Endothelial cell of umbilical vein (primary cell): ENCODE results near the gene CDK6. TPM values are rescaled to one million over a fixed set of nuclear protein-coding genes. Genes with fewer than 3 reads are reported as not detected.

Experiments used
- BruUV-seq: library from RNA; stranded (reverse); fragments of 400-500 nt; replicated peaks from 2 replicates; lab custom pipeline; 2021; lab: Mats Ljungman, UMichigan
- CTCF ChIA-PET: fragments of 300-600, 350-600 bp; sonication (Branson Sonifier 250); formaldehyde crosslinking; loops from one replicate; lab custom pipeline; 2021; ENCODE audit warnings: antibody characterized with exemption, inconsistent platforms; lab: Charles Lee
- POLR2A ChIA-PET: fragments of 300-600, 350-600 bp; sonication (Branson Sonifier 250); formaldehyde crosslinking; loops from one replicate; lab custom pipeline; 2021; ENCODE audit warnings: antibody characterized with exemption, inconsistent platforms; lab: Charles Lee
- DNase-seq: peaks from one replicate; pipeline ENCODE4 v3.0.0-alpha.2; 2011; ENCODE audit warnings: low read depth, low spot score
- FAIRE-seq: peaks from 2 replicates; lab custom pipeline; 2011; peaks lifted over from hg19 to GRCh38; lab: Jason Lieb, UNC
- H2AFZ ChIP-seq: 2 replicates; pipeline ENCODE4 v1.6.0; 2012; ENCODE audit warnings: low read depth, low read length, control low read depth, inconsistent platforms
- H3K27ac ChIP-seq: 2 replicates; pipeline ENCODE4 v1.5.1; 2011; ENCODE audit warnings: low read depth, mild to moderate bottlenecking, control low read depth, low read length, moderate library complexity; ENCODE audit not compliant: insufficient read depth
- H3K27me3 ChIP-seq, 2 experiments: 2 replicates each; pipeline versions ENCODE4 v1.6.0 to v1.6.1; 2011; ENCODE audit warnings: low read length in 2 of 2, mixed read lengths in 1 of 2; ENCODE audit not compliant: control insufficient read depth in 2 of 2, insufficient read depth in 2 of 2
- H3K36me3 ChIP-seq, 2 experiments: 2 replicates in 1 of 2; 3 replicates in 1 of 2; pipeline ENCODE4 v1.5.1; 2011; ENCODE audit warnings: low read length in 2 of 2, mild to moderate bottlenecking in 1 of 2, moderate library complexity in 1 of 2; ENCODE audit not compliant: control insufficient read depth in 2 of 2, insufficient read depth in 2 of 2; ENCODE audit errors: extremely low read depth in 1 of 2
- H3K4me1 ChIP-seq: 3 replicates; pipeline ENCODE4 v1.5.1; 2011; ENCODE audit warnings: mild to moderate bottlenecking, low read length; ENCODE audit not compliant: control insufficient read depth, insufficient read depth; ENCODE audit errors: extremely low read depth
- H3K4me2 ChIP-seq: 2 replicates; pipeline ENCODE4 v1.6.1; 2011; ENCODE audit warnings: low read length, control low read depth, mixed read lengths; ENCODE audit not compliant: insufficient read depth
- H3K4me3 ChIP-seq, 3 experiments: fragments of 200-600 bp in 1 of 3; sonication (generic), shearing (Covaris generic) in 1 of 3; replicated peaks in 1 of 3; 2 replicates each; pipeline ENCODE4 v1.5.1; 2011 to 2016; ENCODE audit warnings: control low read depth in 3 of 3, low read length in 3 of 3, mild to moderate bottlenecking in 2 of 3, inconsistent platforms in 1 of 3, low read depth in 1 of 3, moderate library complexity in 1 of 3; ENCODE audit not compliant: insufficient read depth in 1 of 3
- H3K79me2 ChIP-seq: 2 replicates; pipeline ENCODE4 v1.6.0; 2012; ENCODE audit warnings: low read length, inconsistent platforms; ENCODE audit not compliant: control insufficient read depth, insufficient read depth
- H3K9ac ChIP-seq: replicated peaks from 2 replicates; pipeline ENCODE3; 2011; ENCODE audit warnings: low read length, control low read depth; ENCODE audit not compliant: insufficient read depth; ENCODE audit errors: extremely low read depth
- H3K9me1 ChIP-seq: replicated peaks from 3 replicates; pipeline ENCODE4 v1.6.0; 2011; ENCODE audit warnings: mild to moderate bottlenecking, low read length; ENCODE audit not compliant: control insufficient read depth, insufficient read depth; ENCODE audit errors: extremely low read depth
- H3K9me3 ChIP-seq: replicated peaks from 2 replicates; pipeline ENCODE4 v1.5.1; 2012; ENCODE audit warnings: low read length, inconsistent platforms; ENCODE audit not compliant: control insufficient read depth, insufficient read depth
- H4K20me1 ChIP-seq: replicated peaks from 2 replicates; pipeline ENCODE3; 2011; ENCODE audit warnings: mild to moderate bottlenecking, low read length; ENCODE audit not compliant: control insufficient read depth, insufficient read depth; ENCODE audit errors: extremely low read depth
- CTCF ChIP-seq, 2 donors: IDR thresholded peaks; 1 replicate in 1 of 2; 2 replicates in 1 of 2; pipeline ENCODE4 v1.5.1; 2011; ENCODE audit warnings: low read length in 2 of 2, mild to moderate bottlenecking in 2 of 2, moderate library complexity in 2 of 2, control low read depth in 1 of 2, inconsistent platforms in 1 of 2, low read depth in 1 of 2; ENCODE audit not compliant: insufficient read depth in 1 of 2; ENCODE audit errors: extremely low read depth in 1 of 2
- EZH2 ChIP-seq: IDR thresholded peaks from 2 replicates; pipeline ENCODE4 v1.6.1; 2012; ENCODE audit warnings: borderline replicate concordance, low read depth, mild to moderate bottlenecking, moderate library complexity, low read length, inconsistent platforms; ENCODE audit not compliant: severe bottlenecking
- FOS ChIP-seq: IDR thresholded peaks from 2 replicates; pipeline ENCODE4 v1.6.1; 2011; ENCODE audit warnings: mild to moderate bottlenecking, low read length, moderate library complexity, borderline replicate concordance; ENCODE audit not compliant: insufficient read depth
- GATA2 ChIP-seq: IDR thresholded peaks from 2 replicates; pipeline ENCODE4 v1.7.0; 2011; ENCODE audit warnings: low read depth, mild to moderate bottlenecking, moderate library complexity, mixed read lengths, low read length; ENCODE audit not compliant: insufficient read length, insufficient read depth
- JUN ChIP-seq: IDR thresholded peaks from 2 replicates; pipeline ENCODE4 v1.6.1; 2011; ENCODE audit warnings: borderline replicate concordance, low read depth; ENCODE audit not compliant: insufficient read length, insufficient read depth
- MAX ChIP-seq: IDR thresholded peaks from 2 replicates; pipeline ENCODE4 v1.6.1; 2011; ENCODE audit not compliant: insufficient read depth, insufficient read length
- MYC ChIP-seq: IDR thresholded peaks from one replicate; pipeline ENCODE4 v1.6.1; 2011; ENCODE audit warnings: mild to moderate bottlenecking, low read depth, low read length
- POLR2A ChIP-seq: IDR thresholded peaks from 2 replicates; pipeline ENCODE4 v1.6.1; 2012; ENCODE audit warnings: low read depth, mild to moderate bottlenecking, control low read depth, low read length
- POLR2AphosphoS5 ChIP-seq: IDR thresholded peaks from 2 replicates; pipeline ENCODE4 v1.6.1; 2012; ENCODE audit warnings: low read depth, mild to moderate bottlenecking, control low read depth, low read length, moderate library complexity; ENCODE audit not compliant: insufficient read depth
- dilution Hi-C: fragments of 300-500 bp; cut with MboI; formaldehyde crosslinking; loops from one replicate; pipeline ENCODE4 v1.15.0; 2019; ENCODE audit warnings: low sequenced_read_pairs; ENCODE audit not compliant: extremely low pct_ligation_motif_present
- intact Hi-C: fragments of 100-400 bp; cut with micrococcal nuclease; formaldehyde crosslinking; loops from one replicate; pipeline ENCODE4 v1.10.0; 2022
- polyA plus RNA-seq, 4 experiments: library from polyadenylated mRNA; depleted of rRNA in 3 of 4; stranded (reverse) in 3 of 4; unstranded in 1 of 4; fragments of >200 nt; gene quantifications; 2 replicates each; pipeline versions ENCODE4 v1.2.1 to v1.2.3, GENCODE V29; 2011 to 2012; ENCODE audit warnings: missing spikeins in 1 of 4
- total RNA-seq: library from RNA; stranded (reverse); gene quantifications from 2 replicates; pipeline ENCODE4 v1.2.3, GENCODE V29; 2021

CDK6 gene
- total and polyA plus RNA-seq, 2 donors (not counting 3 experiments of a cell fraction or from before 2014, with no cell fraction given) = 6.0 to 28.2 TPM

- H3K4me3 ChIP-seq = peak overlapping the region; percentile 68 to 80 (median 71)
- intact Hi-C loops (loop anchor here (1.0 to 5.0 kb wide), 3 partner anchors 67 to 221 kb away; no protein-coding TSS in a partner anchor), dilution Hi-C loops (no loop called here)
- peak overlapping the region; percentile 60 for H2AFZ ChIP-seq
- TF ChIP-seq POLR2AphosphoS5 = no peak
- no peak for TF ChIP-seq POLR2A
- TF ChIP-seq EZH2 = no peak
- no peak for TF ChIP-seq JUN
- no peak for TF ChIP-seq FOS
- no peak for TF ChIP-seq MAX
- no peak for TF ChIP-seq CTCF (IDR thresholded peaks at IDR 0.05; ENCODE audit: extremely low read depth in 1 of 2, insufficient read depth in 1 of 2, low read depth in 1 of 2, low read length in 2 of 2)
- no peak for TF ChIP-seq GATA2
- TF ChIP-seq MYC = no peak
- H3K27me3 ChIP-seq = peaks cover 0 to 20% of the 10 kb centered on the region in 2 experiments
- no peaks in the 10 kb centered on the region for H3K9me1 ChIP-seq
- POLR2A ChIA-PET = no interaction called here
- no peak for FAIRE-seq
- CTCF ChIA-PET = interaction anchor here (3.2 kb wide), 1 partner anchor 214 kb away, joined by 20 read pairs; no protein-coding TSS in a partner anchor
- H3K4me2 ChIP-seq = peak overlapping the region; percentile 80
- peak overlapping the region; percentile 78 for H3K27ac ChIP-seq
- H3K9me3 ChIP-seq = no peaks in the 10 kb centered on the region
- no TSS peak for BruUV-seq
- H3K79me2 ChIP-seq = peaks cover 36% of the 10 kb centered on the region
- peaks cover 35% of the 10 kb centered on the region for H3K4me1 ChIP-seq
- peak overlapping the region; percentile 95 for H3K9ac ChIP-seq
- H3K36me3 ChIP-seq = no peaks in the 10 kb centered on the region
- peak; percentile 28 for DNase-seq
- no peaks in the 10 kb centered on the region for H4K20me1 ChIP-seq
Measured at GRCh38 chr7:92834507-92835260, 1.7 kb downstream of the CDK6 start.
